GM18907 (cell line): ENCODE measurements around the gene VSTM4.

Experiments used
- ATAC-seq: cut with Tn5 transposase; IDR thresholded peaks from one replicate; pipeline ENCODE4 v1.9.1; 2021; ENCODE audit warnings: mild to moderate bottlenecking, moderate library complexity; ENCODE audit not compliant: unreplicated experiment

The VSTM4 gene

DNA sequence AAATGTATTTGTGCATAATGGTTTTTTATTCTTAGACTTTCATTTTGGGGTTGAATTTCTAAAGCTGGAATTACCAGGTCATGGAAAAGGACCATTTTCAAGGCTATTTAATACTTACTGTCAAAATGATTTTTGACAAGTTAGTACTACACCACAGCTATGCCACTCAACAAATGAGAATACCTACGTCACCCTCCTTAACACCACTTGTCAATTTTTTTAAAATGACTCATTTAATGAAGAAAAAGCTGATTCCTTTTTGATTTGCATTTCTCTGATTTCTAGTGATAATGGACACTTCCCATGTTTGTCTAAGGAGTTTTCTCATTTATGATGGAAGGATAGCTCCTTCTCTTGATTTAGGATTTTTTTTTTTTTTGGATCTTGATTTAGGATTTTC is 63.3 kb downstream of the VSTM4 start:
- no peak for ATAC-seq

DNA sequence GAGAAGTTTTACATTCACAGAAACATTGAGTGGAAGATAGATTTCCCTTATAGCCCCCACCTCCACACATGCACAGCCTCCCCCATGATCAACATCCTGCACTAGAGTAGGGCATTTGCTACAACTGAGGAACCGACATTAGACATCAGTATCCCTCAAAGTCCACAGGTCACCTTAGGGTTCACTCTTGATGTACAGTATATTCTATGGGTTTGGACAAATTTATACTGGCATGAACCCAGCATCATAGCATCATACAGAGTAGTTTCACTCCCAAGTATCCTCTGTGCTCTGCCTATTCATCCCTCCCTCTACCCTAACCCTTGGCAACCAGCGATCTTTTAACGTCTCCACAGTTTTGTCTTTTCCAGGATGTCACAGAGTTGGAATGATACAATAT is 64.4 kb downstream of the VSTM4 start:
- no peak for ATAC-seq

DNA sequence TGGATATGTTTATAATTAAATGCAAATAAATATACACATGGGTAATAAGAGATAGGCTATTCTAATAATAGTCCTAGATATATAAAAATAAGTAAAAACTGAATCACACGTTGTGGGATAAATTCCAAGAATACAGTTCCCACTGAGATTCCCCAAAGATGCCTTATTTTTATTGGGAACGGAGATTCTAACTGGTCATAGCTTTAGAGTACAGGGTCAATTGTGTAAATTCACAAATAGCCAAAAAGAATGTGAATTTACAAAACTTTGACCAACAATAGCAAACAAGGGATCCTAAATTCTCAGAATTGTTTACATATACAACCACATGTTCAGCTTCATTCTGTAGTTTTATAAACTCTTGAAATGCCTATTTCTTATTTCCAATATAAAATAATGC is 65.0 kb downstream of the VSTM4 start:
- no peak for ATAC-seq

DNA sequence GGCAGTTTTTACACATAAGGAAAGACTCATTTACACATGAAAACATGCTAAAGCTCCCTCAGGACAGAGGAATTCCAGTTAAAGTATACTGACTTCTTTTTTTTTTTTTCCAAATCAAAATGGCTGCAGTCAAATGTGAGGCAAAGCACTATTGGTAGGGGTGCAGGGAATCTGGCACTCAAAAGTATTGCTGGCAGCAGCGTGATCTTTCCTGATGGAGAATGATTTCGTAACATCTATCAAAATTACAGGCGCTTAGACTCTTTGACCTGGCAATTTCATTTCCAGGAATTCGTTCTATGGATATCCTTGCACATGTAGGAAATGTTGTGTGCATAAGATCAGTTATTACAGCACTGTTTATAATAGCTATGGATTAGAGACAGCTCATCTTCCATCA is 65.7 kb downstream of the VSTM4 start:
- no peak for ATAC-seq

DNA sequence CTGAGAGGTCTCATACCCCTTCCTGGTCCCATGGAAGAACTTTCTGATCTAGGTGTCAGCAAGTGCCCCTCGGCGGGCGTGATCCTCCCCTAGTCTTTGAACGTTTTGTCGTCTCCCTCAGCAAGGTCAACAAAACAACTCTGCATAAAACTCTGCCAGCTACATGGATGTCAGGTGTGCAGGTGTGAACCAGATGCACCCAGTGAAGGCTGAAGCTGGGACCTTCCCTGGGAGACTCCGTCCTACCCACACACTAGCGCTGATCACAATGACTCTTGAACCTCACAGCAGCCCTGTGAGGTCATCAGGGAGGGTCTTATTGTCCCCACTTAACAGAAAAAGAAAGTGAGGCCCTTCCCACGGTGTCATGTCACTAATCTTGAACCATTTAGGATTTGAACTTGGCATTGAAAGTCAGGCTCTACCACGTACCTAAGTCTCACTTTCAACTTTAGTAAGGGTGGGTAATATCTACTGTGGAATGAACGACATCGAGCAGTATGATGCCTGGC is 68.1 kb downstream of the VSTM4 start:
- ATAC-seq = no peak

DNA sequence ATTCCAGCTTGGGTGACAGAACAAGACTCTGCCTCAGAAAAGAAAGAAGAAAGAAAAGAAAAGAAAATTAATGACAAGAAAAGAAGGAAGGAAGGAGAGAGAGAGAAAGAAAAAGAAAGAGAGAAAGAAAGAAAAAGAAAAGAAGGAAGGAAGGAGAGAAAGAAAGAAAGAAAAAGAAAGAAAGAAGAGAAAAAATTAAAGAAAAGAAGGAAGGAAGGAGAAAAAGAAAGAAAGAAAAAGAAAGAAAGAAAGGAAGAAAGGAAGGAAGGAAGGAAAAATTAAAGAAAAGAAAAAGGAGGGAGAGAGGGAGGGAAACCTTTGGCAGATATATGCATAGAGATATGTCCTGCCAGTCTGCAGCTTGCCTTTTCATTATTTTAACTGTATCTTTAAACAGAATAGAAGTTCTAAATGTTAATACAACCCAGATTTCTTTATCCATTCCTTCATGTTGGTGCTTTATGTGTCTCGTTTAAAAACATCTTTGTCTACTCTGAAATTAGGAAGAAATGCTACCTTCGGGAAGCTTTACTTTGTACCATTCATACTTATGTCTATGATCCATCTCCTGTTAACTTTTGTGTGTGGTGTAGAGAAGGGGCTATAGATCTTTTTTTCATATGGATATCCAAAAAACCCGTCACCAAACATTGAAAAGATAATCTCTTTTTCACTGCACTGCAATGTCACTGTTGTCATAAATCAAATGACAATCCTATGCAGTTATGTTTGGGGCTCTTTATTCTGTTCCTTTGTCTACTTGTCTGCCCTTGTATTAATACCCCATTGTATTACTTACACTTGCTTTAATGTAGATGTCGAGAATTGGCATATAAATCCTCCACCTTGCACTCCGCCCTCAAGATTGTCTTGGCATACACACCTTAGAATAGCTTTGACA is 70.8 kb downstream of the VSTM4 start:
- no peak for ATAC-seq

DNA sequence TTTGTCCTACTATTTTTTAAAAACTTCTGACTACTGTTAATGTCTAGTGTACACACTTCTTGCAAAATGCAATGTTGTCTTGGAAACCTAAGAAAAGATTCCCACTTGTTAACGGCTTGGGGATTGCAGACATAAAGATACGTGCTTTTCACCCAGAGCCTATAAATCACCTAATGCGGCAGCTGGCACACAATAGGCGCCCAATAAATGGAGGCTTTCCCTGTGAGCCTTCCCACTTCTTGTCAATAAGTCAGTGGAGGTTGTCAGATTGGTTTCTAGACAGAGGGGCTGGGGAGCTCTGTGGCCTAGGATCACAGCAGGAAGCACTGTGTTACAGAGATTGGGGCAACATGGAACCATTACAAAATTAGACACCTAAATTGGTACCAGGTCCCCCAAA is 74.7 kb downstream of the VSTM4 start:
- ATAC-seq = no peak

DNA sequence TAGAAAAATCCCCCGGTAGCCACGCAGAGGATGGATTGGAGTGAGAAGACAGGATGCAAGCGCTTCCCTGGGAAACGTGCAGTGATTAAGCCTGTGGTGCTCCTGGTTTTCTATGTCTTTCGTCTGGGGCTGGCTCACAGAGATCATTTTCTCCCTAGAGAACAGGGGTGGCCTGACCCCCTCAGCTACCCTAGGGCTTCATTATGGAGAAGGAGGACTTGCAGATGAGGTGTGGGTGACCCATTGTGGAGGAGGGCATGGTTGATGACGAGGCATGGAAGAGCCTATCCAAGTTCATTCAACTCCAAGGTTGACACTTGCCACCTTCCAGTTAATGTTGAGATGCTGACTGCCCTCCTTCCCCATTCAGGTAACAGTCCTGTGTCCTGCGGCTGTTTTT is 75.9 kb downstream of the VSTM4 start:
- no peak for ATAC-seq

DNA sequence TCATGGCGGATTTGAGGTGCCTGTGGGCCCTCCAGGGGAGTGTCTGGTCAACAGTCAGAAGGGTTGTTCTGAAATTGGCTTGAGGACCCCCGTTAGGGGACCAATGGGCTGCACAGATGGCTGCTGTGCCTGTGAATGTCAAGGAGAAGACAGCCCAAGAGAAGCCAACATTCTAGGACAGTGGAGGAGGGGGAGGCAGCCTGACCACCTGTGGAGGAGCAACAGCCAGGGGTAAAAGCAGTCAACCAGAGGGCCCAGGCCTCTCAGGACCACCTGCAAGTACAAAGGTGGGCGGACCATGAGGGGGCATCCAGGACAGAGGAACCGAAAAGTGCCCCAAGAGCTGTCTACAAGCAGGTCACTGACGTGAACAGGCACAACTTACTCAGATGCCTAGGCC is 76.6 kb downstream of the VSTM4 start:
- ATAC-seq = no peak

DNA sequence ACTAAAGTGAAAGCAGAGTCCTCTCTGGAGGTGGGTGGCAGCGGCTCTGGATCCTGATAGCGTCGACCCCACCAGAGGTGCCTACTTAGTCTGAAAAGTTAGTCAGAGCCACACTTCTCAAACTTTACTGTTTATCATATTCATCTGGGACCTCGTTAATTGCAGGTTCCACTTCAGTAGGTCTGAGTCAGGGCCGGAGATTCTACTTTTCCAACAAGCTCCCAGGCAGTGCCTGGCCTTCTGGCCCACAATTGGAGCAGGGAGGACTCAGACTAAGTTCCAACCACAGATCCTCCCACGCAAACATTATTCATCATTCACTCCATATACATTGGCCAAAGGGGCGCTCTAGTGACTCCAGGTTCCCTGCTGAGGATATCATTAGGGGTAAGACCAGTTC is 78.1 kb downstream of the VSTM4 start:
- no peak for ATAC-seq

DNA sequence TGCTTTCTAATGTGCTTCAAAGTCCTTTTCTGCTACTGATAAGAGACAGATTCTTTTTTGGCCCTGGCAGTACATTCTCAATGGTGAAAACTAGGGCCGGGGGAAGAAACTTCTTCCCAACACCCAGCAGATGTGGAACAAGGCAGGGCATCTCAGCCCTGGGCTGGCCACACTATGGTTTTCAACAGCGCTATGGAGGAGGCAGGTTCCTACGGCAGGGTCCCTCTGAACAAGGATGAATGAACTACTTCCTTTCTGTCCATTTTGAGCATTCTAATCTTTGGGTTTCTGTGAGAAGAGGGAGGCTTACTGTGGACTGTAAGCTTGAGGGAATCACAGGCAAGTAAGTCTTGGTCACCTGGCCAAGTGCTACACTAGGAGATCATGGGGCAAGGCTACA is 78.7 kb downstream of the VSTM4 start:
- ATAC-seq = no peak

DNA sequence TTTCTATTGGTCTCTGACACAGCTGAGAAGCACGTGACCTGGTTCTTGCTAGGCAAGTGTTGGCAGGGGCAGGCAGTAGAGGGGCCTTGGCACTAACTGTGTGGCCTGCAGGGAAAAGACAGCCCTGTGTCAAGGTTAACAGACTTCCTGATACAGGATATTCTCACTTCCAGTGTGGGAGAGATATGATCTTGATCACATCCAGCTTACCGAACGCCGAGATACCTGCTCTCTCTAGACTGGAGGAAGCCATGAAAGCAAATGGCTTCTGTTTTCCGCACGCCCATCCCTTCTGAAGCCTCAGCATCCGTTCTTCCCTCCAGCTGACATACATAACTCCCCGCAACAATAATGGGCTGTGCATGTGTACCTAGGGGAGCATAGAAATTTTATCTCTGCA is 79.4 kb downstream of the VSTM4 start:
- no peak for ATAC-seq

DNA sequence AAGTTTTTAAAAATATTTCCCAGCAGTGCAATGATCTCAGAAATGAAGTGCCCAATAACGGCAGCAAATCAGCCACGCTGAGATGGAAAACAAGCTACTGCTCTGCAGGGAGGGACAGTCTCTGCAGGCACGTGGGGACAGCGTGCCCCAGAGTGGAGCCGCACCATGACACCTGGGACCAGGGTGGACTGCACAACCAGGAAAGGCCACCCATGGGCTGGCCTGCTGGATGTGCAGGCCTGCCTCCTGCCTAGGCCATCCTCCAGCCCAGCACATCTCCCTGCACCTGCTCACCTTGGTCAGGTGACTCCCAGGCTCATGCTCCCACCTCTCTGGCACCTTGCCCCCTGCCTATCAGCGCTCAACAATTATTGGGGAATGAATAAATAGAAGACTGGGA is 80.4 kb downstream of the VSTM4 start:
- ATAC-seq = no peak

DNA sequence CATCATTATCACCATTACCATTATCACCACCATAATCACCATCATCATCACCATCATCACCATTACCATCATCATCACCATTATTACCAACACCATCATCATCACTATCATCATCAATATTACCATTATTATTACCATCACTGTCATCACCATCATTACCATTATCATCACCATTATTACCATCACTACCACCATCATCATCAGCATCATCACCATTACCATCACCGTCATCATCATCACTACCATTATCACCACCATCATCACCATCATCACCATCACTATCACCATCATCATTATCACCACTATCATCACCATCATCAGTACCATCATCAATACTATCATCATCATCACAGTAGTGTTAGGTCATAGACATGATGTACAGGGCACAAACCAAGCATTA is 81.4 kb downstream of the VSTM4 start:
- ATAC-seq = no peak

DNA sequence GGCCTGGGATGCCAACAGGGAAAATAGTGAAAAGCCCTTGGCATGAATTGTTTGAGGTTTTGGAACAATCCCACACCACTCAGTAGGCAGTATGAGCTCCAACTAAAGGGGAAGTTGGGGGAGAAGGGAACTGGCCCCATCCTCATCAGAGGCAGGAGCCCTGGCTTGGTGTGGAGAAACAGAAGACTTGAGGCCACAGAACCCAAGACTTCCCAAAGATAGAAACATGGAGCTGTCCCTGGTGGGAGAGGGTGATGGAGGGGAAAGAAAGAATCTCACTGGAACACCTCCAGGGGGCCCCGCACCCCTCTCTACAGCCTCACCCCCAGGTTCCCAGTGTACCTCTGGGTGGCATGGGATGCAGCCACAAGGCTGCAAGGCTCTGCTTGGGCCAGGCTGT is 85.7 kb downstream of the VSTM4 start:
- ATAC-seq = no peak

DNA sequence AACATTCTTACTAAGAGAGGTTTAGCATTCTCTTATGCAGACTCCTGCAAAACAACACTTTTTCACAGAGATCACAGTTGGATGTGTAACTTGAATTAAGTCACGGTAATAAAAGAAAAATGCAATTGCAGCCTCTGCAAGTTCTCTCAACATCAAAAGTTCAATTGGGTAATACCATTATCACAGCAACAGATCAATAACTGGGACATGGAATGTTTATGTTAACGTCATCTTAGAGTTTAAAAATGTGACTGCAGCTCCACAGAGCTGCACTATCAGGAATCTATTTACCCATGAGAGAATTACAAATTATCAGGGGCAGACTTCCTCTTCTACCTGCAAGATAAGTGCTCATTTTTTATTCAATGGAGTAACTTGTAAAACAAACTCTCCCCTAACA is 86.7 kb downstream of the VSTM4 start:
- ATAC-seq = no peak

DNA sequence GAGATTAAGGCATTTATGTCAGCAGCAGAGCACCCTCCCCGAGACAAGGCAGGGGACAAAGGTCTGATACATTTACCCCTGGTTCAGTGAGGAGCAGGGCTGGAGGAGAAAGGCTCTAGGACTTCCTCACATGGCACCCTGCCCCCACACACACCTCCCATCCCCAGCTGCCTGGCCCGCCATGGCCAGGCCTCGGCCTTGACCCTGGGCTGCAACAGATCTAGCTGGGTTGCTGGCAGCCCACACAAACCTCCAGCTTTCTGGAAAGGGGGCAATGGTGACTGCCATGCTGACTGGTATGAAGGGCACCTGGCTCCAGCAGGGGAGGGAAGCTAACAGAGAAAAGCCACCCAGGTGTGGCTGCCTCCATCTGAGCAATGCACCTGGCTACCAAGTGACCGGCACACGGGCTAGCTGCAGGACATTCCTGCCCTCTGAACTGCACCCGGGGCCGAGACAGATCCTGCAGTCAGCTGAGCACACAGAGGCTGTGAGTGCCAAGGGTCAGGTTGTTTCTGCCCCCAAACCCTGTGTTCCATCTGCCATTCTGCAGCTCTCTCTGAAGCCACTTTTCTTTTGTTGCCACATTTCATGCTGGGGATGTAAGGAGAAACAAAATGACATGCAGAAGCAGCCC is 89.9 kb downstream of the VSTM4 start:
- no peak for ATAC-seq

DNA sequence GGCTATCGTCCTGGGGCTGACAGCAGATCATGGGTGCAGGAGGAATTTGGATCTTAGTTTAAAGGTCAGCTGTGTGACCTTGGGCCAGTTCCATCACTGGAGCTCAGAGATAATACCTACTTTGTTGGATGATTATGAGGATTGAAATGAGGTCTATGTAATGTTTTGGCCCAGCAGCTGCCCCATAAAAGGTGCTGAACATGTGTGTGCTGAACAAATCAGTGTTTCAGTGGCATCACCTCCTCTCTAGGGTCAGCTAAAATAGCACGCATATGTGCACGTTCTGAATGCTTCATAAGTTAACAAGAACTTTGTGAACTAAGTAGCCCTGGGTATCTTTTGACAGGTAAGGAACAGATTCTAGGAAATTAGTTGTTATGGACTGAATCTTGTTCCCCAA is 90.8 kb downstream of the VSTM4 start:
- ATAC-seq = no peak

DNA sequence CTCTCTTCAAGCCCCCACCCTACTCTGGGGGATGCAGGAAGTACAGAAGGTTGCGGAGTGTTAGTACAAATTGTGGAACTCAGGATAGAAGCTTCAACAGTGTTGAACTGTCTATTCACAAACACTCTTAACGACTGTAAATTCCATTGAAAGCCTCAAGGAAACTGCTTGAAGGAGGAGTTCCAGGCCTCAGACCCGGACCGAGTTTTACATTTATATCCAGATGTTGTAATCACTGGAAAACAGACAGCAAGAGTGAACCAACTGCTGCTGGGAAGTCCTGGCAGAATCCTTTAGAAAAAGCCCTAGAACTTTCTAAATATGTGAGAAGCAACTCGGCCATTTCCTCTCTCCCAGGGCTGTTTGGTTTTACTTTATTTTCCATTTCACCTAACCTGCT is 91.6 kb downstream of the VSTM4 start:
- no peak for ATAC-seq

DNA sequence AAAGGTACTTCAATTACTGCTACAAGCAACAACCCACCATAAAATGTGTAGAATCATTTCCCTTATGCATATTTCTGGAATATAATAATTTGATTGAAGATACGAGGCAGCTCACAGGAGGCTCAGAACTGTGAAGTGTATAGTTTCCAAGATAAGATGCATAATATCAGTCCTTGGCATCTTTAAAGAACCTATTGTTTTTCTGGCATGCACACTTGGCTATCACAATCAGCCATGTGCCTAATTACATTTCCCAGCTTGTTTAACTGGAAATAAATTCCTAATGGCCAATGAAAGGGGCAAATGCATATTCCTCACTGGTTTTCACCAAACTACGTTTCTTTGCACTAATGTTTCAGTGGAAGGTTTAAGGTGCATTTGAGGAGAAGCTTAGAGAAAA is 92.3 kb downstream of the VSTM4 start:
- no peak for ATAC-seq

DNA sequence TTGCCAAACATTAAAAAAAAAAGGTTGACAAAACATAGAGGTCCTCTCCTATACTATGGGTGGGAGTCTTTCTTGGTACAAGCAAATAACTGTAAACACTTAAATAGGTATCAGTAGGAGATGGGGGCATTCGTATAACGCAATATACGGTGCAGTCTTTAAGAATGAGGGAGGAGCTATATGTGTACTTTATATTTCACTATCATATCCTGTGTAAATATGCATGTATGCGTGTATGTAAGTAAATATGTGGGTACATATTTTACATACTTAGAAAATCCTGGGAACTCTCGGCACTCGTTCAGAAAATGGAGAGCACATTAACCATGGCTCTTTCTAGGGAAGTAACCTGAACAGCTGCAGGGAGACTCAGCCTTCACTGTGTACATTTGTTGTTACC is 93.6 kb downstream of the VSTM4 start:
- no peak for ATAC-seq

DNA sequence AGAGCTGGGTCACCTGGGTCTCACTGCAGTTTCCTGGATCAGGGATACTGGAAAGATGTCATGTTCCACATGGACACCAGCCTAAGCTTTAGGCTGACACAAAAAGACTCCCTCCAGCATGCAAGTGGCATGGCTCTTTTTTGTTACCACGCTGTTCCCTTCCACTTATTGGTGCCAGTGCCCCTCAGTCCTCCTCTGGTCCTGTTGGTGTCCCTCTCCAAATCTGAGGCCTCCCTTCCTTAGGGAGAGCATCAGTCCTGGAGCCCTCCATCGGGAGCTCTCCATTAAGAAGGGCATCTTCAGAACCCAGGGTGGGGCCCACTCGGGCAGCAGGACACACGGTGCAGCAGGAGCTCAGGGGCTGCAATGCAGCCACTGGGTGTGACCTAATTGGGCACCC is 99.6 kb downstream of the VSTM4 start:
- ATAC-seq = no peak
